ENCODE measurements around the gene UNC119.
"Not testable (repeated sequence)": the region's sequence is repeated elsewhere in the genome, so short reads cannot be mapped to it uniquely, and the experiment has no call there.

UNC119 gene

DNA sequence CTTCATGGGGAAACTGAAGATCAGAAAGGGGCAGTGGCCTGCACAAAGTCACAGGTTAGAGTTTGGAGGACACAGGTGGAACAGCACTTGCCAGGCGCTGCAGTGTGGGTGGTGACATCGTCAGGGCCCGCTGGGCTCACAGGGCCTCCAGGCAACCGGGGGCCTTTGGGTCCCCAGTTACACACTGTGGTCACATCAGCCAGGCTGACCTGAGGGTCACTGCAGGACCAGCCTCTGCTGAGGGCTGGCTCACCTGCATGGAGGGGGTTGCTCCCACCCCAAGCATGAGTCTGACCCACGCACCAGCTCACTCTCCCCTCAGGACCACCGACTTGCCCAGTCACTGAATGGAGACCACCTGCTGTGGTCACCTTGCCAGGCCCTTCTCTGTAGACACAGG lies 29.2 kb downstream of the UNC119 start:
- TF ChIP-seq, protein P1, sequence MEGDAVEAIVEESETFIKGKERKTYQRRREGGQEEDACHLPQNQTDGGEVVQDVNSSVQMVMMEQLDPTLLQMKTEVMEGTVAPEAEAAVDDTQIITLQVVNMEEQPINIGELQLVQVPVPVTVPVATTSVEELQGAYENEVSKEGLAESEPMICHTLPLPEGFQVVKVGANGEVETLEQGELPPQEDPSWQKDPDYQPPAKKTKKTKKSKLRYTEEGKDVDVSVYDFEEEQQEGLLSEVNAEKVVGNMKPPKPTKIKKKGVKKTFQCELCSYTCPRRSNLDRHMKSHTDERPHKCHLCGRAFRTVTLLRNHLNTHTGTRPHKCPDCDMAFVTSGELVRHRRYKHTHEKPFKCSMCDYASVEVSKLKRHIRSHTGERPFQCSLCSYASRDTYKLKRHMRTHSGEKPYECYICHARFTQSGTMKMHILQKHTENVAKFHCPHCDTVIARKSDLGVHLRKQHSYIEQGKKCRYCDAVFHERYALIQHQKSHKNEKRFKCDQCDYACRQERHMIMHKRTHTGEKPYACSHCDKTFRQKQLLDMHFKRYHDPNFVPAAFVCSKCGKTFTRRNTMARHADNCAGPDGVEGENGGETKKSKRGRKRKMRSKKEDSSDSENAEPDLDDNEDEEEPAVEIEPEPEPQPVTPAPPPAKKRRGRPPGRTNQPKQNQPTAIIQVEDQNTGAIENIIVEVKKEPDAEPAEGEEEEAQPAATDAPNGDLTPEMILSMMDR (IDR thresholded peaks at IDR 0.05; ENCODE audit: low read depth, low read length): no peak
- DNase-seq (ENCODE audit: low read depth in 2 of 2): no peak
- H3K4me3 ChIP-seq (replicated peaks in 1 of 2; ENCODE audit: low read depth in 2 of 2, low read length in 2 of 2): no peak overlapping the region

DNA sequence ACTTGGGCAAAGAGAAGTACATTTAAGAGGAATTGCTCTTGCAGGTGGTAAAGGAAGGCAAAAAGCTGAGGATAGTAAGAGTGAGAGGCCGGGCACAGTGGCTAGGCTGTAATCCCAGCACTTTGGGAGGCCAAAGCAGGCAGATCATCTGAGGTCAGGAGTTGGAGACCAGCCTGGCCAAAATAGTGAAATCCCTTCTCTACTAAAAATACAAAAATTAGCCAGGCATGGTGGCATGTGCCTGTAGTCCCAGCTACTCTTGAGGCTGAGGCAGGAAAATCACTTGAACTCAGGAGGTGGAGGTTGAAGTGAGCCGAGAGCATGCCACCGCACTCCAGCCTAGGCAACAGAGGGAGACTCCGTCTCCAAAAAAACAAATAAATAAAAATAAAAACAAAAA lies 30.1 kb downstream of the UNC119 start:
- not testable (repeated sequence) for DNase-seq (ENCODE audit: low read depth in 2 of 2); H3K4me3 ChIP-seq (replicated peaks in 1 of 2; ENCODE audit: low read depth in 2 of 2, low read length in 2 of 2)

- no peak for DNase-seq (ENCODE audit: low read depth in 2 of 2)
- TF ChIP-seq, protein P1 (IDR thresholded peaks at IDR 0.05; ENCODE audit: low read depth, low read length): no peak
- no peak overlapping the region for H3K4me3 ChIP-seq (replicated peaks in 1 of 2; ENCODE audit: low read depth in 2 of 2, low read length in 2 of 2)
These were observed 30.9 kb downstream of the UNC119 start for GRCh38 chr17:28521311-28522085.

- no peak overlapping the region for H3K4me3 ChIP-seq (replicated peaks in 1 of 2; ENCODE audit: low read depth in 2 of 2, low read length in 2 of 2)
- no peak for DNase-seq (ENCODE audit: low read depth in 2 of 2)
- TF ChIP-seq, protein P1 (IDR thresholded peaks at IDR 0.05; ENCODE audit: low read depth, low read length): no peak
These were observed 31.7 kb downstream of the UNC119 start for GRCh38 chr17:28520687-28521086.

DNA sequence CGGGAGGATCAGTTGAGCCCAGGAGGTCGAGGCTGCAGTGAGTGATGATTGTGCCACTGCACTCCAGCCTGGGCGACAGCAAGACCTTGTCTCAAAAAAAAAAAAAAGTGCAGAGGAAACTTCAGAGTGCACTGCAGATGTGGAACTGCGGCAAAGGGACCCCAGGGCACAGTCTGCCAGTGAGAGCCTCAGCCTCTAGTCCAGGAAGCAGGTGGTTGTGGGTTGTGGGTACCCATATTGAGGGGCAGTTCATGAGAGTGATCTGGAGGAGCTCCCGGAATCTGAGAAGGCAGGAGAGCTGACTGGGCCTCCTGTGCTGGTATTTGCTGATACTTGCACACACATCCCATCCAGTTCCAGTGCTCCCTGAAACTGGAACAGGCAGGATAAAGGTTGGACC lies 33.2 kb downstream of the UNC119 start:
- TF ChIP-seq, protein P1 (IDR thresholded peaks at IDR 0.05; ENCODE audit: low read depth, low read length): no peak
- no peak for DNase-seq (ENCODE audit: low read depth in 2 of 2)
- H3K4me3 ChIP-seq (replicated peaks in 1 of 2; ENCODE audit: low read depth in 2 of 2, low read length in 2 of 2): no peak overlapping the region

- DNase-seq (ENCODE audit: low read depth in 2 of 2): no peak
These were observed 33.8 kb downstream of the UNC119 start for GRCh38 chr17:28518578-28518977.

DNA sequence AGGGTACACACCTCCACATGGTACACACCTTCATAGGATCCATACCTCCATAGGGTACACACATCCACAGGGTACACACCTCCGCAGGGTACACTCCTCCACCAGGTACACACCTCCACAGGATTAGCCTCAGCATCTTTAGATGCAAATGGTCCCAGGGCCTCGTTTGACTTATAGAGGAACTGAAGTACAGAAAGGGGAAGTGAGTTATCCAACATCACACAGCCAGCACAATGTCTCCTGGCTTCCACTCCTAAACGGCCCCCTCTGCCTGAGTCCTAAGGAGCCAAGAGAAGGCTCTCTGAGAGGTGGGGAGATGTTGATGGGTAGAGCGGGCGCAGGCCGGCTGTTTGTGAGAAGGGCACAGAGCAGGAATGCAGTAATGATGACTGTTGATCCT lies 34.3 kb downstream of the UNC119 start:
- TF ChIP-seq, protein P1 (IDR thresholded peaks at IDR 0.05; ENCODE audit: low read depth, low read length): no peak
- H3K4me3 ChIP-seq (replicated peaks in 1 of 2; ENCODE audit: low read depth in 2 of 2, low read length in 2 of 2): no peak overlapping the region
- DNase-seq (ENCODE audit: low read depth in 2 of 2): no peak

More at GRCh38 chr17:28518578-28518977, 33.8 kb downstream of the UNC119 start:
- TF ChIP-seq, protein P1 (IDR thresholded peaks at IDR 0.05; ENCODE audit: low read depth, low read length): no peak
- no peak overlapping the region for H3K4me3 ChIP-seq (replicated peaks in 1 of 2; ENCODE audit: low read depth in 2 of 2, low read length in 2 of 2)
